H9 (cell line): ENCODE measurements around the gene DLG1. TPM values are rescaled to one million over a fixed set of nuclear protein-coding genes. Genes with fewer than 3 reads are reported as not detected.

Experiments used
- DNase-seq: peaks from one replicate; pipeline ENCODE4 v3.0.0-alpha.2; 2017
- H2AFZ ChIP-seq: one replicate; pipeline ENCODE4 v1.6.1; 2013; ENCODE audit warnings: mild to moderate bottlenecking, low read length, control low read depth, moderate library complexity
- H2AK5ac ChIP-seq: 2 replicates; pipeline ENCODE4 v1.6.1; 2013; ENCODE audit warnings: low read length, control low read depth, mixed read lengths; ENCODE audit not compliant: insufficient read length
- H2BK120ac ChIP-seq: one replicate; pipeline ENCODE4 v1.6.1; 2013; ENCODE audit warnings: low read depth, mild to moderate bottlenecking, low read length, control low read depth, inconsistent platforms; ENCODE audit not compliant: poor library complexity, severe bottlenecking
- H2BK12ac ChIP-seq: 2 replicates; pipeline ENCODE4 v1.6.1; 2013; ENCODE audit warnings: low read length, control low read depth, mixed read lengths, low read depth; ENCODE audit not compliant: insufficient read length
- H2BK15ac ChIP-seq: 2 replicates; pipeline ENCODE4 v1.6.1; 2013; ENCODE audit warnings: low read depth, low read length, control low read depth
- H2BK20ac ChIP-seq: one replicate; pipeline ENCODE4 v1.6.1; 2013; ENCODE audit warnings: low read depth, mild to moderate bottlenecking, low read length, control low read depth, inconsistent platforms; ENCODE audit not compliant: poor library complexity, severe bottlenecking
- H2BK5ac ChIP-seq: 2 replicates; pipeline ENCODE4 v1.6.1; 2013; ENCODE audit warnings: low read length, control low read depth, mixed read lengths; ENCODE audit not compliant: insufficient read length
- H3K14ac ChIP-seq: 2 replicates; pipeline ENCODE4 v1.6.1; 2013; ENCODE audit warnings: low read length, control low read depth; ENCODE audit not compliant: insufficient read depth
- H3K18ac ChIP-seq: 2 replicates; pipeline ENCODE4 v1.6.1; 2013; ENCODE audit warnings: low read depth, mild to moderate bottlenecking, mixed read lengths, low read length, control low read depth; ENCODE audit not compliant: insufficient read length
- H3K23ac ChIP-seq: 2 replicates; pipeline ENCODE4 v1.6.1; 2013; ENCODE audit warnings: low read length, control low read depth, mixed read lengths, low read depth; ENCODE audit not compliant: insufficient read length
- H3K23me2 ChIP-seq: 2 replicates; pipeline ENCODE4 v1.6.1; 2013; ENCODE audit warnings: low read depth, mild to moderate bottlenecking, mixed read lengths, low read length, control low read depth; ENCODE audit not compliant: insufficient read length, poor library complexity, severe bottlenecking
- H3K27ac ChIP-seq: 2 replicates; pipeline ENCODE4 v1.5.1; 2013; ENCODE audit warnings: low read length, control low read depth, mixed read lengths, low read depth; ENCODE audit not compliant: insufficient read length
- H3K27me3 ChIP-seq: 2 replicates; pipeline ENCODE4 v1.6.1; 2013; ENCODE audit warnings: low read length, control low read depth, inconsistent platforms; ENCODE audit not compliant: insufficient read depth
- H3K4ac ChIP-seq: 2 replicates; pipeline ENCODE4 v1.6.1; 2013; ENCODE audit warnings: low read depth, mild to moderate bottlenecking, control low read depth, inconsistent platforms, low read length, moderate library complexity
- H3K4me1 ChIP-seq: 2 replicates; pipeline ENCODE4 v1.6.1; 2013; ENCODE audit warnings: low read length, control low read depth, inconsistent platforms; ENCODE audit not compliant: insufficient read depth
- H3K4me2 ChIP-seq: 2 replicates; pipeline ENCODE4 v1.6.1; 2013; ENCODE audit warnings: low read length, control low read depth, mixed read lengths; ENCODE audit not compliant: insufficient read length, insufficient read depth
- H3K56ac ChIP-seq: 2 replicates; pipeline ENCODE4 v1.6.1; 2013; ENCODE audit warnings: low read depth, mild to moderate bottlenecking, mixed read lengths, low read length, control low read depth; ENCODE audit not compliant: insufficient read length
- H3K79me1 ChIP-seq: 2 replicates; pipeline ENCODE4 v1.6.1; 2013; ENCODE audit warnings: low read depth, mild to moderate bottlenecking, moderate library complexity, low read length, control low read depth, inconsistent platforms; ENCODE audit not compliant: insufficient read depth, poor library complexity, severe bottlenecking
- H3K79me2 ChIP-seq: 2 replicates; pipeline ENCODE4 v1.6.1; 2013; ENCODE audit warnings: low read length, control low read depth, inconsistent platforms; ENCODE audit not compliant: insufficient read depth
- H3K9ac ChIP-seq: 2 replicates; pipeline ENCODE4 v1.6.1; 2013; ENCODE audit warnings: low read length, control low read depth, mixed read lengths; ENCODE audit not compliant: insufficient read length; ENCODE audit errors: extremely low read depth
- H3K9me3 ChIP-seq: one replicate; pipeline ENCODE4 v1.6.1; 2013; ENCODE audit warnings: low read depth, low read length, inconsistent platforms; ENCODE audit not compliant: control insufficient read depth
- H3T11ph ChIP-seq: one replicate; pipeline ENCODE4 v1.6.1; 2013; ENCODE audit warnings: mild to moderate bottlenecking, low read length, control low read depth, inconsistent platforms
- H4K20me1 ChIP-seq: one replicate; pipeline ENCODE4 v1.6.1; 2013; ENCODE audit not compliant: control insufficient read depth, insufficient read length, insufficient read depth
- H4K5ac ChIP-seq: 2 replicates; pipeline ENCODE4 v1.6.1; 2013; ENCODE audit warnings: low read depth, mild to moderate bottlenecking, mixed read lengths, low read length, control low read depth; ENCODE audit not compliant: insufficient read length
- H4K8ac ChIP-seq: replicated peaks from 2 replicates; pipeline ENCODE4 v1.6.1; 2013; ENCODE audit warnings: low read length, control low read depth, mixed read lengths, low read depth; ENCODE audit not compliant: insufficient read length
- H4K91ac ChIP-seq: 2 replicates; pipeline ENCODE4 v1.6.1; 2013; ENCODE audit warnings: low read depth, mild to moderate bottlenecking, moderate library complexity, mixed read lengths, low read length, control low read depth; ENCODE audit not compliant: insufficient read length
- H3K27ac Mint-ChIP-seq, 3 experiments: 2 replicates in 2 of 3; 3 replicates in 1 of 3; pipeline ENCODE4 v1.8.0; 2020 to 2021; ENCODE audit warnings: mixed read lengths in 3 of 3, mild to moderate bottlenecking in 1 of 3, moderate library complexity in 1 of 3
- H3K27me3 Mint-ChIP-seq: 2 replicates; pipeline ENCODE4 v1.8.0; 2021; ENCODE audit warnings: low read depth, mild to moderate bottlenecking, moderate library complexity, mixed read lengths
- H3K36me3 Mint-ChIP-seq, 3 experiments: 2 replicates in 2 of 3; 3 replicates in 1 of 3; pipeline ENCODE4 v1.8.0; 2020 to 2021; ENCODE audit warnings: low read depth in 3 of 3, mixed read lengths in 3 of 3; ENCODE audit not compliant: insufficient read depth in 1 of 3
- H3K4me1 Mint-ChIP-seq, 2 experiments: 2 replicates each; pipeline ENCODE4 v1.8.0; 2020; ENCODE audit warnings: mixed read lengths in 2 of 2
- H3K4me3 Mint-ChIP-seq, 2 experiments: 2 replicates in 1 of 2; 3 replicates in 1 of 2; pipeline ENCODE4 v1.8.0; 2020 to 2021; ENCODE audit warnings: mild to moderate bottlenecking in 2 of 2, mixed read lengths in 2 of 2, moderate library complexity in 1 of 2
- H3K9me3 Mint-ChIP-seq, 2 experiments: 2 replicates in 1 of 2; 3 replicates in 1 of 2; pipeline ENCODE4 v1.8.0; 2020; ENCODE audit warnings: mild to moderate bottlenecking in 2 of 2, mixed read lengths in 2 of 2, moderate library complexity in 1 of 2
- WGBS: extraction: QIAGEN DNeasy Blood & Tissue Kit; methylation state at CpG from one replicate; pipeline ENCODE4 v1.1.7; 2013; ENCODE audit warnings: missing lambda C conversion rate, low lambda C conversion rate, mixed read lengths; ENCODE audit not compliant: insufficient read length; ENCODE audit errors: extremely low coverage; 5-methylcytosine and 5-hydroxymethylcytosine counted together
- total RNA-seq: library from RNA; stranded (reverse); gene quantifications from 2 replicates; pipeline ENCODE4 v1.2.1, GENCODE V29; 2021
- TF ChIP-seq, protein P1 (sequence below): fragments of 200-600 bp; sonication (generic); conservative IDR thresholded peaks from 3 replicates; pipeline ENCODE4 v1.8.0; 2021; ENCODE audit warnings: antibody characterized with exemption, mild to moderate bottlenecking

The DLG1 gene
- total RNA-seq, 1 experiment from 2014 or later = 84.1 TPM

GRCh38 chr3:197205265-197205664 is 93.1 kb downstream of the DLG1 start:
- Histone ChIP-seq H2BK12ac (no peak overlapping the region), H2AFZ (no peak overlapping the region), H3K18ac (no peak overlapping the region), H3K4ac (no peak overlapping the region), H3T11ph (no peak overlapping the region), H3K23me2 (no peaks in the 10 kb centered on the region), H2AK5ac (no peak overlapping the region), H3K79me2 (peaks cover 5% of the 10 kb centered on the region; the same call in 1 of the 2 replicates), H2BK5ac (no peak overlapping the region), H3K4me2 (no peak overlapping the region), H3K9me3 (no peaks in the 10 kb centered on the region), H4K20me1 (no peaks in the 10 kb centered on the region), H2BK20ac (no peak overlapping the region), H3K79me1 (no peaks in the 10 kb centered on the region), H3K9ac (no peak overlapping the region), H3K23ac (no peak overlapping the region), H2BK15ac (no peak overlapping the region), H2BK120ac (no peak overlapping the region), H3K14ac (no peak overlapping the region), H3K27ac (no peak overlapping the region), H3K56ac (no peak overlapping the region), H4K5ac (no peak overlapping the region), H4K91ac (no peak overlapping the region), H3K27me3 (no peaks in the 10 kb centered on the region), H3K4me1 (no peaks in the 10 kb centered on the region), H4K8ac (no peak overlapping the region)
- DNase-seq = no peak
- H3K27ac Mint-ChIP-seq = no peak overlapping the region
- WGBS = no CpG with 5 or more reads among the region's 1 CpG
- H3K27me3 Mint-ChIP-seq = no peaks in the 10 kb centered on the region
- peaks cover 72 to 84% of the 10 kb centered on the region in 2 experiments for H3K4me1 Mint-ChIP-seq
- TF ChIP-seq, protein P1, sequence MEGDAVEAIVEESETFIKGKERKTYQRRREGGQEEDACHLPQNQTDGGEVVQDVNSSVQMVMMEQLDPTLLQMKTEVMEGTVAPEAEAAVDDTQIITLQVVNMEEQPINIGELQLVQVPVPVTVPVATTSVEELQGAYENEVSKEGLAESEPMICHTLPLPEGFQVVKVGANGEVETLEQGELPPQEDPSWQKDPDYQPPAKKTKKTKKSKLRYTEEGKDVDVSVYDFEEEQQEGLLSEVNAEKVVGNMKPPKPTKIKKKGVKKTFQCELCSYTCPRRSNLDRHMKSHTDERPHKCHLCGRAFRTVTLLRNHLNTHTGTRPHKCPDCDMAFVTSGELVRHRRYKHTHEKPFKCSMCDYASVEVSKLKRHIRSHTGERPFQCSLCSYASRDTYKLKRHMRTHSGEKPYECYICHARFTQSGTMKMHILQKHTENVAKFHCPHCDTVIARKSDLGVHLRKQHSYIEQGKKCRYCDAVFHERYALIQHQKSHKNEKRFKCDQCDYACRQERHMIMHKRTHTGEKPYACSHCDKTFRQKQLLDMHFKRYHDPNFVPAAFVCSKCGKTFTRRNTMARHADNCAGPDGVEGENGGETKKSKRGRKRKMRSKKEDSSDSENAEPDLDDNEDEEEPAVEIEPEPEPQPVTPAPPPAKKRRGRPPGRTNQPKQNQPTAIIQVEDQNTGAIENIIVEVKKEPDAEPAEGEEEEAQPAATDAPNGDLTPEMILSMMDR = no peak
- no peaks in the 10 kb centered on the region for H3K36me3 Mint-ChIP-seq
- H3K4me3 Mint-ChIP-seq = no peak overlapping the region
- H3K9me3 Mint-ChIP-seq = no peaks in the 10 kb centered on the region
